ENCODE data around the gene LZIC.

- TF ChIP-seq POLR2A (IDR thresholded peaks at IDR 0.05) (no peak), CTCF (IDR thresholded peaks at IDR 0.05) (no peak)
These were observed 30.8 kb downstream of the LZIC start for GRCh38 chr1:9912264-9912936.
